Neural progenitor cell (in vitro differentiated cells): ENCODE results near the gene SEMA3E.

Experiments used
- EZH2 ChIP-seq: fragments of 200-600 bp; sonication (generic); IDR thresholded peaks from 2 replicates; pipeline ENCODE4 v1.6.1; 2017; ENCODE audit warnings: antibody characterized with exemption, mild to moderate bottlenecking, moderate library complexity
- EZH2phosphoT487 ChIP-seq: fragments of 200-600 bp; sonication (generic); IDR thresholded peaks from 2 replicates; pipeline ENCODE4 v1.6.1; 2017; ENCODE audit warnings: antibody characterized with exemption
- TF ChIP-seq, protein P1 (sequence below): fragments of 200-600 bp; sonication (generic); IDR thresholded peaks from 2 replicates; pipeline ENCODE4 v1.5.1; 2017; ENCODE audit warnings: antibody characterized with exemption, mild to moderate bottlenecking

DNA sequence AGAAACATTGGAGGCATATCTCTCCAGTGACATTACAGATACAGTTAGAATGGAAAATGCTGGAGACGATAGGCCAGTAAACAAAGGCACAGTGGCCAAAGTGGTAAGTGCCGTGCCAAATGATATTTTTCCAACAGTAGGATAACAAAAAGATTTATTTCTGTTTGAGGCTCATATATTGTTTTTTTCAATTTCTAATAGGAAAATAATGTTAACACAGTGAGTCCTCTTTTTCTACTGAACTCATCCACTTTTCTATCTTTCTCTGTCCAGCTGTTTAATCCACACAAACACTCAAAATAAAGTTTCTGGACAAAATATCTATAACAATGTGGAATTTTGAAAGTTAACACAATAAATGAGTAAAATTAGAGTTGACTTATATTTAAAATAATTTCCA lies 201.3 kb downstream of the SEMA3E start:
- TF ChIP-seq, protein P1, sequence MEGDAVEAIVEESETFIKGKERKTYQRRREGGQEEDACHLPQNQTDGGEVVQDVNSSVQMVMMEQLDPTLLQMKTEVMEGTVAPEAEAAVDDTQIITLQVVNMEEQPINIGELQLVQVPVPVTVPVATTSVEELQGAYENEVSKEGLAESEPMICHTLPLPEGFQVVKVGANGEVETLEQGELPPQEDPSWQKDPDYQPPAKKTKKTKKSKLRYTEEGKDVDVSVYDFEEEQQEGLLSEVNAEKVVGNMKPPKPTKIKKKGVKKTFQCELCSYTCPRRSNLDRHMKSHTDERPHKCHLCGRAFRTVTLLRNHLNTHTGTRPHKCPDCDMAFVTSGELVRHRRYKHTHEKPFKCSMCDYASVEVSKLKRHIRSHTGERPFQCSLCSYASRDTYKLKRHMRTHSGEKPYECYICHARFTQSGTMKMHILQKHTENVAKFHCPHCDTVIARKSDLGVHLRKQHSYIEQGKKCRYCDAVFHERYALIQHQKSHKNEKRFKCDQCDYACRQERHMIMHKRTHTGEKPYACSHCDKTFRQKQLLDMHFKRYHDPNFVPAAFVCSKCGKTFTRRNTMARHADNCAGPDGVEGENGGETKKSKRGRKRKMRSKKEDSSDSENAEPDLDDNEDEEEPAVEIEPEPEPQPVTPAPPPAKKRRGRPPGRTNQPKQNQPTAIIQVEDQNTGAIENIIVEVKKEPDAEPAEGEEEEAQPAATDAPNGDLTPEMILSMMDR, result no peak
- TF ChIP-seq EZH2phosphoT487 (no peak), EZH2 (no peak)
